Effector CD4-positive, alpha-beta T cell (primary cell): ENCODE results near the gene DENND2C.

Experiments
- DNase-seq: peaks from one replicate; pipeline ENCODE4 v3.0.0-alpha.2; 2020
- total RNA-seq: gene quantifications from one replicate; lab custom pipeline; 2026; lab: John Stamatoyannopoulos, UW

Gene DENND2C
- 1.3 reads per million for total RNA-seq

GRCh38 chr1:114669562-114670082 lies at the start of gene DENND2C:
TSS of gene DENND2C (minus strand) at chr1:114670049. CDS start at chr1:114625984, 44,065 bp downstream.
- no peak for DNase-seq

GRCh38 chr1:114719424-114719787 lies 49.6 kb upstream of the DENND2C start:
- no peak for DNase-seq

- DNase-seq: no peak
Measured at GRCh38 chr1:114718661-114719423, 49.0 kb upstream of the DENND2C start.

GRCh38 chr1:114716304-114717170 lies 46.7 kb upstream of the DENND2C start, which contains the start of gene NRAS:
TSS of gene NRAS (minus strand) at chr1:114716771. CDS start at chr1:114716160, 611 bp downstream.
- peak; percentile 95 for DNase-seq

- no peak for DNase-seq
Measured at GRCh38 chr1:114715952-114716303, 46.1 kb upstream of the DENND2C start.

GRCh38 chr1:114712977-114713376 lies 43.1 kb upstream of the DENND2C start:
- DNase-seq: no peak

- DNase-seq: no peak
Measured at GRCh38 chr1:114710360-114710759, 40.5 kb upstream of the DENND2C start.

GRCh38 chr1:114707604-114708003 lies 37.8 kb upstream of the DENND2C start:
- DNase-seq: no peak

GRCh38 chr1:114703242-114703641 lies 33.4 kb upstream of the DENND2C start:
- DNase-seq: no peak

- no peak for DNase-seq
Measured at GRCh38 chr1:114702737-114703136, 32.9 kb upstream of the DENND2C start.

GRCh38 chr1:114701931-114702330 lies 32.1 kb upstream of the DENND2C start:
- no peak for DNase-seq

- DNase-seq: no peak
Measured at GRCh38 chr1:114700036-114700600, 30.3 kb upstream of the DENND2C start.

GRCh38 chr1:114696810-114697209 lies 27.0 kb upstream of the DENND2C start:
- DNase-seq: no peak

- no peak for DNase-seq
Measured at GRCh38 chr1:114695430-114696058, 25.7 kb upstream of the DENND2C start, which contains the start of gene AMPD1. TSS of gene AMPD1 (minus strand) at chr1:114695546. CDS start at chr1:114695471, 75 bp downstream.

GRCh38 chr1:114694540-114695310 lies 24.9 kb upstream of the DENND2C start:
- DNase-seq: no peak

GRCh38 chr1:114692947-114693346 lies 23.1 kb upstream of the DENND2C start:
- no peak for DNase-seq

GRCh38 chr1:114691061-114691460 lies 21.2 kb upstream of the DENND2C start:
- no peak for DNase-seq

GRCh38 chr1:114690148-114690547 lies 20.3 kb upstream of the DENND2C start:
- DNase-seq: no peak

GRCh38 chr1:114688526-114688925 lies 18.7 kb upstream of the DENND2C start:
- DNase-seq: no peak

GRCh38 chr1:114685851-114686250 lies 16.0 kb upstream of the DENND2C start:
- DNase-seq: no peak

GRCh38 chr1:114677691-114678090 lies 7.8 kb upstream of the DENND2C start:
- DNase-seq: no peak

- DNase-seq: no peak
Measured at GRCh38 chr1:114676115-114676514, 6.3 kb upstream of the DENND2C start.
